HCT116 (cell line): ENCODE data around the gene TM7SF2. TPM values are rescaled to one million over a fixed set of nuclear protein-coding genes. Genes with fewer than 3 reads are reported as not detected.

Experiments
- ATAC-seq: fragments of 200-7000 bp; cut with Tn5 transposase; 2 replicates; pipeline ENCODE4 v1.9.1; 2020; ENCODE audit warnings: mild to moderate bottlenecking, moderate library complexity
- BruUV-seq: library from RNA; stranded (reverse); fragments of 400-500 nt; replicated peaks from 2 replicates; lab custom pipeline; 2021; lab: Mats Ljungman, UMichigan
- CTCF ChIA-PET: fragments of 300-600 bp; sonication (Branson Sonifier 250); formaldehyde crosslinking; loops from one replicate; lab custom pipeline; 2021; ENCODE audit warnings: antibody characterized with exemption; lab: Charles Lee
- POLR2A ChIA-PET: fragments of 300-600, 350-600 bp; sonication (Branson Sonifier 250); formaldehyde crosslinking; loops from one replicate; lab custom pipeline; 2021; ENCODE audit warnings: antibody characterized with exemption; lab: Charles Lee
- RAD21 ChIA-PET, 2 experiments: fragments of 300-600 bp; sonication (Branson Sonifier 250); formaldehyde crosslinking; loops; one replicate each; lab custom pipeline; 2023; ENCODE audit warnings: low total read pairs in 2 of 2; ENCODE audit not compliant: uncharacterized antibody in 2 of 2, unreplicated experiment in 2 of 2, low non-redundant PET in 1 of 2; lab: Charles Lee
- DNase-seq: peaks from one replicate; pipeline ENCODE4 v3.0.0-alpha.2; 2010; ENCODE audit warnings: low read depth, low spot score
- H2AFZ ChIP-seq: fragments of 200-600 bp; shearing (Covaris generic), sonication (generic); 2 replicates; pipeline ENCODE4 v1.6.1; 2017; ENCODE audit warnings: low read depth, mixed run types, mixed read lengths, antibody characterized with exemption, low read length; ENCODE audit not compliant: poor library complexity, severe bottlenecking
- H3K27ac ChIP-seq: 2 replicates; pipeline ENCODE4 v1.5.1; 2012; ENCODE audit warnings: low read depth, low read length
- H3K27me3 ChIP-seq: fragments of 200-600 bp; sonication (generic); 2 replicates; pipeline ENCODE4 v1.6.1; 2016; ENCODE audit warnings: mixed run types, low read length, mixed read lengths; ENCODE audit not compliant: insufficient read depth
- H3K36me3 ChIP-seq, 2 experiments: fragments of 200-500 bp in 1 of 2; fragments of 200-600 bp in 1 of 2; sonication (Bioruptor generic) in 1 of 2; sonication (generic) in 1 of 2; 2 replicates each; pipeline versions ENCODE4 v1.5.1 to v1.6.1; 2014 to 2016; ENCODE audit warnings: low read length in 2 of 2, inconsistent platforms in 1 of 2, mixed read lengths in 1 of 2, mixed run types in 1 of 2; ENCODE audit not compliant: insufficient read depth in 2 of 2, control insufficient read depth in 1 of 2
- H3K4me1 ChIP-seq, 2 experiments: fragments of 200-600 bp in 1 of 2; sonication (generic) in 1 of 2; 2 replicates each; pipeline versions ENCODE4 v1.5.1 to v1.6.1; 2012 to 2017; ENCODE audit warnings: low read length in 2 of 2, inconsistent platforms in 1 of 2, mild to moderate bottlenecking in 1 of 2, mixed read lengths in 1 of 2, mixed run types in 1 of 2, moderate library complexity in 1 of 2; ENCODE audit not compliant: insufficient read depth in 2 of 2, control insufficient read depth in 1 of 2
- H3K4me2 ChIP-seq: fragments of 200-600 bp; sonication (generic); 2 replicates; pipeline ENCODE4 v1.6.1; 2017; ENCODE audit warnings: mixed run types, low read length, mixed read lengths
- H3K4me3 ChIP-seq, 2 experiments: fragments of 200-600 bp in 1 of 2; sonication (generic) in 1 of 2; replicated peaks in 1 of 2; 2 replicates each; pipeline ENCODE4 v1.5.1; 2011 to 2016; ENCODE audit warnings: low read length in 2 of 2, control low read depth in 1 of 2, low read depth in 1 of 2, mild to moderate bottlenecking in 1 of 2, mixed read lengths in 1 of 2, mixed run types in 1 of 2
- H3K79me2 ChIP-seq: fragments of 200-600 bp; sonication (generic); 2 replicates; pipeline ENCODE4 v1.6.1; 2017; ENCODE audit warnings: mild to moderate bottlenecking, mixed run types, low read length, moderate library complexity, mixed read lengths; ENCODE audit not compliant: insufficient read depth
- H3K9ac ChIP-seq: fragments of 200-600 bp; sonication (generic); 2 replicates; pipeline ENCODE4 v1.6.1; 2016; ENCODE audit warnings: low read length, mixed read lengths
- H3K9me2 ChIP-seq: fragments of 200-600 bp; sonication (generic), shearing (Covaris generic); 2 replicates; pipeline ENCODE4 v1.6.1; 2017; ENCODE audit warnings: mixed run types, mild to moderate bottlenecking, moderate library complexity; ENCODE audit not compliant: insufficient read depth
- H3K9me3 ChIP-seq, 2 experiments: fragments of 200-500 bp in 1 of 2; fragments of 200-600 bp in 1 of 2; sonication (Bioruptor generic) in 1 of 2; sonication (generic) in 1 of 2; 2 replicates each; pipeline ENCODE4 v1.6.1; 2014 to 2017; ENCODE audit warnings: low read length in 2 of 2, mixed read lengths in 2 of 2, inconsistent platforms in 1 of 2, low read depth in 1 of 2, mild to moderate bottlenecking in 1 of 2, mixed run types in 1 of 2, moderate library complexity in 1 of 2; ENCODE audit not compliant: control insufficient read depth in 1 of 2, insufficient read depth in 1 of 2
- H4K20me1 ChIP-seq: fragments of 200-600 bp; sonication (generic), shearing (Covaris generic); 2 replicates; pipeline ENCODE4 v1.6.1; 2017; ENCODE audit warnings: mixed run types, mild to moderate bottlenecking, moderate library complexity; ENCODE audit not compliant: insufficient read depth
- CEBPB ChIP-seq: IDR thresholded peaks from 2 replicates; pipeline ENCODE4 v1.6.1; 2012; ENCODE audit warnings: low read depth
- CTCF ChIP-seq, 3 experiments: fragments of 200-600 bp in 1 of 3; sonication (generic) in 1 of 3; IDR thresholded peaks in 2 of 3; conservative IDR thresholded peaks in 1 of 3; 2 replicates each; pipeline ENCODE4 v1.5.1; 2012 to 2017; ENCODE audit warnings: low read depth in 2 of 3, low read length in 2 of 3, antibody characterized with exemption in 1 of 3, borderline replicate concordance in 1 of 3, control low read depth in 1 of 3, mild to moderate bottlenecking in 1 of 3, mixed read lengths in 1 of 3, mixed run types in 1 of 3, moderate library complexity in 1 of 3; ENCODE audit not compliant: insufficient read depth in 1 of 3
- ELF1 ChIP-seq: IDR thresholded peaks from 2 replicates; pipeline ENCODE4 v1.6.1; 2012; ENCODE audit warnings: low read depth, borderline replicate concordance
- EZH2 ChIP-seq: fragments of 200-600 bp; sonication (generic); IDR thresholded peaks from 2 replicates; pipeline ENCODE4 v1.6.1; 2017; ENCODE audit warnings: antibody characterized with exemption, mixed run types
- EZH2phosphoT487 ChIP-seq: fragments of 200-600 bp; IDR thresholded peaks from 2 replicates; pipeline ENCODE4 v1.6.1; 2018; ENCODE audit warnings: antibody characterized with exemption, borderline replicate concordance
- MAX ChIP-seq: IDR thresholded peaks from 2 replicates; pipeline ENCODE4 v1.6.1; 2012
- POLR2AphosphoS5 ChIP-seq: IDR thresholded peaks from 2 replicates; pipeline ENCODE4 v1.6.1; 2011; ENCODE audit warnings: mild to moderate bottlenecking, low read depth, low read length, moderate library complexity
- REST ChIP-seq: IDR thresholded peaks from 2 replicates; pipeline ENCODE4 v1.6.1; 2012; ENCODE audit warnings: low read depth
- SIN3A ChIP-seq: IDR thresholded peaks from 2 replicates; pipeline ENCODE4 v1.6.1; 2012; ENCODE audit warnings: low read depth
- SP1 ChIP-seq: IDR thresholded peaks from 2 replicates; pipeline ENCODE4 v1.6.1; 2012; ENCODE audit warnings: low read depth
- SRF ChIP-seq: IDR thresholded peaks from 2 replicates; pipeline ENCODE4 v1.6.1; 2012; ENCODE audit warnings: low read depth
- TCF7L2 ChIP-seq: IDR thresholded peaks from 2 replicates; pipeline ENCODE4 v1.7.0; 2011; ENCODE audit warnings: borderline replicate concordance, inconsistent platforms; ENCODE audit not compliant: insufficient read depth, insufficient read length; ENCODE audit errors: extremely low read depth
- YY1 ChIP-seq: IDR thresholded peaks from 2 replicates; pipeline ENCODE4 v1.6.1; 2011; ENCODE audit warnings: low read length, low read depth, moderate library complexity, mild to moderate bottlenecking; ENCODE audit not compliant: insufficient replicate concordance; ENCODE audit errors: extremely low read depth
- ZBTB33 ChIP-seq: IDR thresholded peaks from 2 replicates; pipeline ENCODE4 v1.6.1; 2011; ENCODE audit warnings: mild to moderate bottlenecking, low read length, moderate library complexity; ENCODE audit not compliant: insufficient replicate concordance; ENCODE audit errors: extremely low read depth
- ZFX ChIP-seq: fragments of 450-650 bp; IDR thresholded peaks from 2 replicates; pipeline ENCODE4 v1.6.1; 2017
- ZNF274 ChIP-seq: fragments of 200-500 bp; sonication (Bioruptor generic); IDR thresholded peaks from 2 replicates; pipeline ENCODE4 v1.6.1; 2014; ENCODE audit warnings: mild to moderate bottlenecking, low read depth, low read length, inconsistent platforms
- intact Hi-C: fragments of 100-400 bp; cut with micrococcal nuclease; formaldehyde crosslinking; loops from 2 replicates; pipeline ENCODE4 v1.10.0; 2022
- total RNA-seq: library from RNA; stranded (reverse); gene quantifications from one replicate; pipeline ENCODE4 v1.2.1, GENCODE V29; 2021; ENCODE audit not compliant: unreplicated experiment

The TM7SF2 gene
- total RNA-seq, 1 experiment from 2014 or later = 52.9 TPM

- Histone ChIP-seq H3K4me2 (peak overlapping the region; percentile 25; the same call in 1 of the 2 replicates), H3K9me3 (no peaks in the 10 kb centered on the region), H3K79me2 (peaks cover 60% of the 10 kb centered on the region), H2AFZ (no peak overlapping the region), H3K4me3 (0 out of 4 replicates have a peak overlapping the region, but pooled peaks of 1 of the 2 experiments have one; percentile 16), H3K36me3 (peaks cover 10 to 43% of the 10 kb centered on the region in 2 experiments)
- CTCF ChIA-PET = interaction anchor here (1.0 to 1.4 kb wide), 3 partner anchors 16 to 274 kb away, joined by 4 to 6 read pairs (median 4); partner anchors contain the start of genes CDC42BPG and SYVN1
- RAD21 ChIA-PET = interaction anchor here in 1 of 2 experiments (0.7 kb wide), 1 partner anchor 204 kb away, joined by 3 read pairs; no protein-coding TSS in a partner anchor
- POLR2A ChIA-PET = interaction anchor here (1.0 to 1.7 kb wide), 3 partner anchors 17 to 112 kb away, joined by 3 to 5 read pairs (median 3); partner anchors contain the start of gene SPDYC
- BruUV-seq = no TSS peak
- TF ChIP-seq SRF (no peak), SIN3A (no peak), ZNF274 (no peak), MAX (no peak), CEBPB (no peak), CTCF (IDR thresholded peaks at IDR 0.05 in 2 of 3, conservative IDR thresholded peaks at IDR 0.05 in 1 of 3; ENCODE audit: borderline replicate concordance in 1 of 3, insufficient read depth in 1 of 3, low read depth in 2 of 3, low read length in 2 of 3) (no peak), SP1 (no peak), YY1 (no peak), EZH2phosphoT487 (no peak), ELF1 (no peak), ZFX (no peak), POLR2AphosphoS5 (no peak), REST (no peak), TCF7L2 (no peak), ZBTB33 (no peak), EZH2 (no peak)
- TF ChIP-seq, all 23 proteins: peak for 0
- H3K27me3 ChIP-seq = no peaks in the 10 kb centered on the region
- ATAC-seq = no peak
- no peaks in the 10 kb centered on the region; the same call in 1 of the 2 replicates for H4K20me1 ChIP-seq
- no peak for DNase-seq
- no peak overlapping the region for H3K9ac ChIP-seq
- no peaks in the 10 kb centered on the region for H3K9me2 ChIP-seq
- peak overlapping the region; percentile 20; the same call in 1 of the 2 replicates for H3K27ac ChIP-seq
- peaks cover 17 to 41% of the 10 kb centered on the region in 2 experiments; a peak in 3 of 4 replicates for H3K4me1 ChIP-seq
- intact Hi-C loops = loop anchor here (5.0 to 10.0 kb wide), 3 partner anchors 106 to 331 kb away; partner anchors contain the start of genes ARL2 and ATG2A
Measured at GRCh38 chr11:65118097-65118837, 6.6 kb downstream of the TM7SF2 start.
